IMR-90 (cell line): Measurements from ENCODE around the gene STOM.

Experiments
- CEBPB ChIP-seq: IDR thresholded peaks from 2 replicates; pipeline ENCODE4 v1.6.1; 2012; ENCODE audit warnings: low read depth, low read length, improper control_type of control experiment
- CHD1 ChIP-seq: IDR thresholded peaks from 2 replicates; pipeline ENCODE4 v1.6.1; 2012; ENCODE audit warnings: low read depth, low read length, improper control_type of control experiment
- FOS ChIP-seq: fragments of 150-350 bp; IDR thresholded peaks from 2 replicates; pipeline ENCODE4 v1.6.1; 2016; ENCODE audit warnings: low read depth, low read length
- MAZ ChIP-seq: IDR thresholded peaks from 2 replicates; pipeline ENCODE4 v1.6.1; 2012; ENCODE audit warnings: low read depth, mild to moderate bottlenecking, low read length, improper control_type of control experiment, moderate library complexity, borderline replicate concordance
- MXI1 ChIP-seq: IDR thresholded peaks from 2 replicates; pipeline ENCODE4 v1.6.1; 2012; ENCODE audit warnings: low read depth, mild to moderate bottlenecking, low read length, moderate library complexity, borderline replicate concordance
- NFE2L2 ChIP-seq: fragments of 150-350 bp; IDR thresholded peaks from 2 replicates; pipeline ENCODE4 v1.6.1; 2016; ENCODE audit warnings: low read depth, mild to moderate bottlenecking, low read length
- POLR2A ChIP-seq: IDR thresholded peaks from 2 replicates; pipeline ENCODE4 v1.6.1; 2012; ENCODE audit warnings: mild to moderate bottlenecking, low read depth, low read length
- RAD21 ChIP-seq: IDR thresholded peaks from 2 replicates; pipeline ENCODE4 v1.6.1; 2012; ENCODE audit warnings: low read length, improper control_type of control experiment
- RFX5 ChIP-seq: IDR thresholded peaks from 2 replicates; pipeline ENCODE4 v1.8.0; 2012; ENCODE audit warnings: low read depth, mild to moderate bottlenecking, low read length, moderate library complexity
- TF ChIP-seq, protein P1 (sequence below): conservative IDR thresholded peaks from 2 replicates; pipeline ENCODE4 v1.5.1; 2012; ENCODE audit warnings: mild to moderate bottlenecking, low read depth, low read length, improper control_type of control experiment
- TF ChIP-seq, protein P2 (sequence below): fragments of 150-350 bp; IDR thresholded peaks from 2 replicates; pipeline ENCODE4 v1.6.1; 2016; ENCODE audit warnings: low read depth, mild to moderate bottlenecking, low read length, moderate library complexity, borderline replicate concordance

DNA sequence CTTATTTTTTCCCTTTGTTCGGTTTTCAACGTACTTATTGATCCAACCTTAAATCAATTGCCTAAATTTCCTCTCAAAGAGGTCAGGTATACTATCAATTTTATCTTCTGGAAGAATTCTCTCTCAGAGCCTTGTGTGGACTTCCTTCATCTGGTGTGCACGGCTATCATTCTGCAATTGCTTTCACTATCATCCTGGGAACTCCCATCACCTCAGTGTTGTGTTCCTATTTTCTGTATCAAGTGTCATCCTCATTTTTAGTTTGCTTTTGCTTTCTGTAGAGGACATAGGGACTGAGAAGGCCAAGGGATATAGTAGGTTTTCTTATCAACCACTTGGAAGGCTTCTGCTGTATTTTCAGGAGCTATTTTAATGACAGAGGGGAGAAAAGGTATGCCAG lies 11.3 kb downstream of the STOM start:
- no peak for TF ChIP-seq POLR2A
- TF ChIP-seq, protein P1, sequence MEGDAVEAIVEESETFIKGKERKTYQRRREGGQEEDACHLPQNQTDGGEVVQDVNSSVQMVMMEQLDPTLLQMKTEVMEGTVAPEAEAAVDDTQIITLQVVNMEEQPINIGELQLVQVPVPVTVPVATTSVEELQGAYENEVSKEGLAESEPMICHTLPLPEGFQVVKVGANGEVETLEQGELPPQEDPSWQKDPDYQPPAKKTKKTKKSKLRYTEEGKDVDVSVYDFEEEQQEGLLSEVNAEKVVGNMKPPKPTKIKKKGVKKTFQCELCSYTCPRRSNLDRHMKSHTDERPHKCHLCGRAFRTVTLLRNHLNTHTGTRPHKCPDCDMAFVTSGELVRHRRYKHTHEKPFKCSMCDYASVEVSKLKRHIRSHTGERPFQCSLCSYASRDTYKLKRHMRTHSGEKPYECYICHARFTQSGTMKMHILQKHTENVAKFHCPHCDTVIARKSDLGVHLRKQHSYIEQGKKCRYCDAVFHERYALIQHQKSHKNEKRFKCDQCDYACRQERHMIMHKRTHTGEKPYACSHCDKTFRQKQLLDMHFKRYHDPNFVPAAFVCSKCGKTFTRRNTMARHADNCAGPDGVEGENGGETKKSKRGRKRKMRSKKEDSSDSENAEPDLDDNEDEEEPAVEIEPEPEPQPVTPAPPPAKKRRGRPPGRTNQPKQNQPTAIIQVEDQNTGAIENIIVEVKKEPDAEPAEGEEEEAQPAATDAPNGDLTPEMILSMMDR = no peak
- no peak for TF ChIP-seq CHD1
- no peak for TF ChIP-seq MAZ
- no peak for TF ChIP-seq RFX5
- no peak for TF ChIP-seq CEBPB
- no peak for TF ChIP-seq RAD21
- TF ChIP-seq MXI1 = no peak
- TF ChIP-seq, protein P2, sequence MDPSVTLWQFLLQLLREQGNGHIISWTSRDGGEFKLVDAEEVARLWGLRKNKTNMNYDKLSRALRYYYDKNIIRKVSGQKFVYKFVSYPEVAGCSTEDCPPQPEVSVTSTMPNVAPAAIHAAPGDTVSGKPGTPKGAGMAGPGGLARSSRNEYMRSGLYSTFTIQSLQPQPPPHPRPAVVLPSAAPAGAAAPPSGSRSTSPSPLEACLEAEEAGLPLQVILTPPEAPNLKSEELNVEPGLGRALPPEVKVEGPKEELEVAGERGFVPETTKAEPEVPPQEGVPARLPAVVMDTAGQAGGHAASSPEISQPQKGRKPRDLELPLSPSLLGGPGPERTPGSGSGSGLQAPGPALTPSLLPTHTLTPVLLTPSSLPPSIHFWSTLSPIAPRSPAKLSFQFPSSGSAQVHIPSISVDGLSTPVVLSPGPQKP = no peak
- TF ChIP-seq FOS = no peak
- TF ChIP-seq NFE2L2 = no peak
